HG03521 (cell line): ENCODE data around the gene HTR1D.
"Not testable (repeated sequence)": the region's sequence is repeated elsewhere in the genome, so short reads cannot be mapped to it uniquely, and the experiment has no call there.

Source experiments
- ATAC-seq: cut with Tn5 transposase; IDR thresholded peaks from one replicate; pipeline ENCODE4 v1.9.1; 2021; ENCODE audit warnings: mild to moderate bottlenecking, moderate library complexity; ENCODE audit not compliant: unreplicated experiment

The HTR1D gene

GRCh38 chr1:23221107-23221506 lies 3.8 kb upstream of the HTR1D start:
- no peak for ATAC-seq

- no peak for ATAC-seq
These were observed 406 bp downstream of the HTR1D start for GRCh38 chr1:23216771-23217420.

GRCh38 chr1:23215751-23216449 lies 1.4 kb downstream of the HTR1D start:
- no peak for ATAC-seq

GRCh38 chr1:23215291-23215690 lies 2.0 kb downstream of the HTR1D start:
- ATAC-seq, result no peak

GRCh38 chr1:23214640-23215039 lies 2.7 kb downstream of the HTR1D start:
- no peak for ATAC-seq

- ATAC-seq, result no peak
These were observed 5.3 kb downstream of the HTR1D start for GRCh38 chr1:23211955-23212354.

- no peak for ATAC-seq
These were observed 6.3 kb downstream of the HTR1D start for GRCh38 chr1:23210963-23211362.

GRCh38 chr1:23210351-23210785 lies 6.9 kb downstream of the HTR1D start:
- ATAC-seq, result no peak

- no peak for ATAC-seq
These were observed 7.5 kb downstream of the HTR1D start for GRCh38 chr1:23209770-23210169.

- no peak for ATAC-seq
These were observed 8.8 kb downstream of the HTR1D start for GRCh38 chr1:23208527-23208926.

- ATAC-seq, result not testable (repeated sequence)
These were observed 9.6 kb downstream of the HTR1D start for GRCh38 chr1:23207733-23208132.

- ATAC-seq, result no peak
These were observed 15.0 kb downstream of the HTR1D start for GRCh38 chr1:23202263-23202749.

GRCh38 chr1:23200883-23201282 lies 16.4 kb downstream of the HTR1D start:
- ATAC-seq, result no peak

- ATAC-seq, result no peak
These were observed 18.9 kb downstream of the HTR1D start for GRCh38 chr1:23198373-23198772.

GRCh38 chr1:23196627-23197328 lies 20.5 kb downstream of the HTR1D start:
- no peak for ATAC-seq

GRCh38 chr1:23194119-23194984 lies 22.9 kb downstream of the HTR1D start:
- no peak for ATAC-seq

GRCh38 chr1:23193391-23194118 lies 23.7 kb downstream of the HTR1D start:
- ATAC-seq, result no peak

- no peak for ATAC-seq
These were observed 26.1 kb downstream of the HTR1D start for GRCh38 chr1:23191199-23191598.

GRCh38 chr1:23188936-23189452 lies 28.3 kb downstream of the HTR1D start:
- not testable (repeated sequence) for ATAC-seq

- no peak for ATAC-seq
These were observed 28.8 kb downstream of the HTR1D start for GRCh38 chr1:23188434-23188884.
